GM18909 (cell line): ENCODE results near the gene FAM131C.
"Not testable (repeated sequence)": the region's sequence is repeated elsewhere in the genome, so short reads cannot be mapped to it uniquely, and the experiment has no call there.

Experiments
- ATAC-seq: cut with Tn5 transposase; IDR thresholded peaks from one replicate; pipeline ENCODE4 v1.9.1; 2021; ENCODE audit warnings: mild to moderate bottlenecking; ENCODE audit not compliant: unreplicated experiment, poor library complexity

Gene FAM131C

GRCh38 chr1:16062687-16063075 is 10.8 kb downstream of the FAM131C start:
- ATAC-seq: not testable (repeated sequence)

- ATAC-seq: not testable (repeated sequence)
Measured at GRCh38 chr1:16061989-16062686, 11.3 kb downstream of the FAM131C start.

GRCh38 chr1:16061266-16061665 is 12.2 kb downstream of the FAM131C start:
- ATAC-seq: no peak

GRCh38 chr1:16058394-16059120 is 14.9 kb downstream of the FAM131C start:
- not testable (repeated sequence) for ATAC-seq

GRCh38 chr1:16057314-16057915 is 16.0 kb downstream of the FAM131C start:
- ATAC-seq: not testable (repeated sequence)

- ATAC-seq: not testable (repeated sequence)
Measured at GRCh38 chr1:16056521-16056912, 16.9 kb downstream of the FAM131C start.

GRCh38 chr1:16055613-16056520 is 17.6 kb downstream of the FAM131C start:
- ATAC-seq: peak; percentile 61

GRCh38 chr1:16054598-16055540 is 18.6 kb downstream of the FAM131C start:
- ATAC-seq: no peak

GRCh38 chr1:16053781-16054502 is 19.5 kb downstream of the FAM131C start:
- no peak for ATAC-seq

GRCh38 chr1:16051949-16052348 is 21.5 kb downstream of the FAM131C start:
- not testable (repeated sequence) for ATAC-seq

GRCh38 chr1:16051039-16051438 is 22.4 kb downstream of the FAM131C start:
- ATAC-seq: no peak

GRCh38 chr1:16050328-16050727 is 23.1 kb downstream of the FAM131C start:
- no peak for ATAC-seq

GRCh38 chr1:16048573-16049189 is 24.8 kb downstream of the FAM131C start:
- ATAC-seq: no peak

- no peak for ATAC-seq
Measured at GRCh38 chr1:16047791-16048475, 25.5 kb downstream of the FAM131C start.

GRCh38 chr1:16046842-16047241 is 26.6 kb downstream of the FAM131C start:
- ATAC-seq: no peak

GRCh38 chr1:16043950-16044349 is 29.5 kb downstream of the FAM131C start:
- ATAC-seq: no peak

GRCh38 chr1:16043521-16043920 is 29.9 kb downstream of the FAM131C start, which contains the start of gene CLCNKB:
Gene CLCNKB (plus strand): TSS chr1:16043782. CDS start chr1:16044493, 711 bp downstream.
- ATAC-seq: no peak
